GM12878 (cell line): ENCODE results near the gene HEATR1. TPM values are rescaled to one million over a fixed set of nuclear protein-coding genes. Genes with fewer than 3 reads are reported as not detected.

Experiments
- ATF2 ChIP-seq: IDR thresholded peaks from 2 replicates; pipeline ENCODE4 v1.6.1; 2012; ENCODE audit warnings: low read length, inconsistent platforms
- BMI1 ChIP-seq: fragments of 450-650 bp; IDR thresholded peaks from 2 replicates; pipeline ENCODE4 v1.6.1; 2016; ENCODE audit warnings: mild to moderate bottlenecking, moderate library complexity, borderline replicate concordance
- CREM ChIP-seq: IDR thresholded peaks from 2 replicates; pipeline ENCODE4 v1.6.1; 2014; ENCODE audit warnings: antibody characterized with exemption, low read depth
- E2F8 ChIP-seq: fragments of 450-650 bp; IDR thresholded peaks from 2 replicates; pipeline ENCODE4 v1.6.1; 2018; ENCODE audit warnings: mild to moderate bottlenecking, low read depth, moderate library complexity; ENCODE audit not compliant: partially characterized antibody
- FOS ChIP-seq: IDR thresholded peaks from 3 replicates; pipeline ENCODE4 v1.6.1; 2011; ENCODE audit warnings: borderline replicate concordance; ENCODE audit not compliant: insufficient read length; ENCODE audit errors: extremely low read depth
- GATAD2B ChIP-seq: fragments of 450-650 bp; conservative IDR thresholded peaks from 2 replicates; pipeline ENCODE4 v1.6.1; 2017; ENCODE audit warnings: low read depth, mild to moderate bottlenecking, moderate library complexity
- IKZF1 ChIP-seq: fragments of 450-650 bp; conservative IDR thresholded peaks from 2 replicates; pipeline ENCODE4 v1.6.1; 2017; ENCODE audit warnings: antibody characterized with exemption, mild to moderate bottlenecking
- LARP7 ChIP-seq: fragments of 450-650 bp; IDR thresholded peaks from 2 replicates; pipeline ENCODE4 v1.6.1; 2017; ENCODE audit warnings: mild to moderate bottlenecking
- MEF2A ChIP-seq: IDR thresholded peaks from 2 replicates; pipeline ENCODE4 v1.6.1; 2011; ENCODE audit warnings: low read depth, mild to moderate bottlenecking, low read length, moderate library complexity; ENCODE audit not compliant: insufficient read depth
- MTA2 ChIP-seq: fragments of 450-650 bp; IDR thresholded peaks from 2 replicates; pipeline ENCODE4 v1.6.1; 2016; ENCODE audit warnings: low read depth, mild to moderate bottlenecking, moderate library complexity
- MYC ChIP-seq: IDR thresholded peaks from 2 replicates; pipeline ENCODE4 v1.6.1; 2011; ENCODE audit warnings: mild to moderate bottlenecking, low read length, moderate library complexity, inconsistent platforms; ENCODE audit not compliant: insufficient read depth, insufficient replicate concordance, insufficient read length, severe bottlenecking
- NFIC ChIP-seq: IDR thresholded peaks from 2 replicates; pipeline ENCODE4 v1.6.1; 2012; ENCODE audit warnings: low read depth, mild to moderate bottlenecking, inconsistent platforms, low read length, moderate library complexity
- NFYA ChIP-seq: IDR thresholded peaks from 2 replicates; pipeline ENCODE4 v1.6.1; 2011; ENCODE audit warnings: low read depth, mild to moderate bottlenecking, low read length, improper control_type of control experiment, borderline replicate concordance
- NR2C1 ChIP-seq: fragments of 450-650 bp; IDR thresholded peaks from 2 replicates; pipeline ENCODE4 v1.6.1; 2017; ENCODE audit warnings: antibody characterized with exemption, mild to moderate bottlenecking, moderate library complexity
- NR2F1 ChIP-seq: fragments of 450-650 bp; conservative IDR thresholded peaks from 2 replicates; pipeline ENCODE4 v1.6.1; 2017; ENCODE audit warnings: mild to moderate bottlenecking
- NRF1 ChIP-seq: conservative IDR thresholded peaks from 2 replicates; pipeline ENCODE4 v1.6.1; 2011; ENCODE audit warnings: mild to moderate bottlenecking, low read depth, low read length, improper control_type of control experiment
- PKNOX1 ChIP-seq: fragments of 450-650 bp; IDR thresholded peaks from 2 replicates; pipeline ENCODE4 v1.6.1; 2016; ENCODE audit warnings: mild to moderate bottlenecking
- POLR2AphosphoS2 ChIP-seq: IDR thresholded peaks from 2 replicates; pipeline ENCODE4 v1.6.1; 2011; ENCODE audit warnings: low read depth, mild to moderate bottlenecking, low read length, improper control_type of control experiment, moderate library complexity
- POLR2AphosphoS5 ChIP-seq: IDR thresholded peaks from 2 replicates; pipeline ENCODE4 v1.6.1; 2011; ENCODE audit warnings: mild to moderate bottlenecking, low read length, inconsistent platforms
- RAD51 ChIP-seq: fragments of 450-650 bp; IDR thresholded peaks from 2 replicates; pipeline ENCODE4 v1.6.1; 2016; ENCODE audit warnings: moderate library complexity, mild to moderate bottlenecking, inconsistent platforms
- SMARCA5 ChIP-seq: fragments of 450-650 bp; IDR thresholded peaks from 2 replicates; pipeline ENCODE4 v1.6.1; 2017; ENCODE audit warnings: mild to moderate bottlenecking
- SREBF2 ChIP-seq: IDR thresholded peaks from 2 replicates; pipeline ENCODE4 v1.6.1; 2012; ENCODE audit warnings: mild to moderate bottlenecking, low read length
- STAT1 ChIP-seq: fragments of 450-650 bp; conservative IDR thresholded peaks from 2 replicates; pipeline ENCODE4 v1.6.1; 2014; ENCODE audit warnings: antibody characterized with exemption, mild to moderate bottlenecking
- STAT3 ChIP-seq: IDR thresholded peaks from 2 replicates; pipeline ENCODE4 v1.6.1; 2011; ENCODE audit warnings: low read depth, low read length, improper control_type of control experiment
- TAF1 ChIP-seq: IDR thresholded peaks from 2 replicates; pipeline ENCODE4 v1.6.1; 2011; ENCODE audit warnings: mild to moderate bottlenecking, low read depth, low read length, borderline replicate concordance
- ZNF24 ChIP-seq: fragments of 450-650 bp; IDR thresholded peaks from 2 replicates; pipeline ENCODE4 v1.6.1; 2017; ENCODE audit warnings: antibody characterized with exemption, mild to moderate bottlenecking
- polyA plus RNA-seq, 11 experiments: library from polyadenylated mRNA; depleted of rRNA in 4 of 11; unstranded in 6 of 11; stranded (reverse) in 5 of 11; fragments of >200 nt; fragmentation: Nextera tagmentation in 4 of 11; fragmentation: Illumina TruSeq in 1 of 11; extraction: Ambion mirVana in 4 of 11; extraction: Trizol in 1 of 11; gene quantifications; 1 replicate in 1 of 11; 2 replicates in 10 of 11; pipeline versions ENCODE4 v1.2.1 to v1.2.3, GENCODE V29; 2011 to 2016; ENCODE audit warnings: inconsistent platforms in 2 of 11, missing spikeins in 2 of 11, low read depth in 1 of 11
- total RNA-seq, 4 experiments: library from RNA; depleted of rRNA in 3 of 4; stranded (reverse); fragments of >200 nt in 3 of 4; fragmentation: Illumina TruSeq in 1 of 4; extraction: Trizol in 1 of 4; gene quantifications; 2 replicates each; pipeline versions ENCODE4 v1.2.1 to v1.2.3, GENCODE V29; 2013 to 2021

Gene HEATR1
- total and polyA plus RNA-seq, 10 of the 15 experiments (the other 5 are each of a cell fraction or from before 2014, with no cell fraction given), result 8.6 to 72.3 (median 41.9) TPM

- TF ChIP-seq E2F8 (peak; percentile 83), NRF1 (no peak), RAD51 (peak; percentile 98), NR2C1 (peak; percentile 80), NFIC (peak; percentile 33; the same call in 1 of the 2 replicates), STAT3 (no peak), FOS (no peak), IKZF1 (peak; percentile 93), NR2F1 (no peak), SREBF2 (no peak), ATF2 (no peak), BMI1 (no peak), ZNF24 (peak; percentile 96), STAT1 (no peak), POLR2AphosphoS2 (0 out of 2 replicates have a peak, but pooled peaks have one; percentile 10), MTA2 (no peak; the same call in 1 of the 2 replicates), SMARCA5 (no peak), NFYA (no peak), CREM (peak; percentile 84), LARP7 (peak; percentile 31; the same call in 1 of the 2 replicates), MYC (peak; percentile 82), GATAD2B (peak; percentile 56; the same call in 1 of the 2 replicates), TAF1 (peak; percentile 83), POLR2AphosphoS5 (peak; percentile 90), MEF2A (no peak), PKNOX1 (0 out of 2 replicates have a peak, but pooled peaks have one; percentile 31)
Measured at GRCh38 chr1:236603991-236604904, at the start of gene HEATR1 (continued).
